HepG2 (cell line): Measurements from ENCODE around the gene FKBP1A. TPM values are rescaled to one million over a fixed set of nuclear protein-coding genes. Genes with fewer than 3 reads are reported as not detected.

Experiments used
- ARID4A ChIP-seq: sonication (generic); formaldehyde crosslinking; IDR thresholded peaks from 2 replicates; pipeline ENCODE4 v1.5.0; 2020; ENCODE audit warnings: mild to moderate bottlenecking, missing genetic modification reagents, borderline replicate concordance
- ELF4 ChIP-seq: sonication (generic); formaldehyde crosslinking; IDR thresholded peaks from 2 replicates; pipeline ENCODE4 v1.5.0; 2020; ENCODE audit warnings: missing genetic modification reagents, mild to moderate bottlenecking, moderate library complexity, borderline replicate concordance
- HDAC2 ChIP-seq: sonication (generic); formaldehyde crosslinking; IDR thresholded peaks from 2 replicates; pipeline ENCODE4 v1.4.0; 2020; ENCODE audit warnings: missing genetic modification reagents
- HMG20B ChIP-seq: conservative IDR thresholded peaks from 2 replicates; pipeline ENCODE4 v1.6.1; 2016; ENCODE audit warnings: missing genetic modification reagents, missing compliant biosample characterization
- HNRNPH1 ChIP-seq: fragments of 200-400 bp; formaldehyde crosslinking; optimal IDR thresholded peaks from 2 replicates; pipeline ENCODE3; 2017; ENCODE audit warnings: mild to moderate bottlenecking, low read depth, low read length
- MIER2 ChIP-seq: IDR thresholded peaks from 2 replicates; pipeline ENCODE4 v1.6.1; 2016; ENCODE audit warnings: missing biosample characterization, missing genetic modification reagents
- NFKB2 ChIP-seq: sonication (generic); formaldehyde crosslinking; IDR thresholded peaks from 2 replicates; pipeline ENCODE4 v1.4.0; 2020; ENCODE audit warnings: missing genetic modification reagents, borderline replicate concordance
- PHF8 ChIP-seq: sonication (generic); formaldehyde crosslinking; IDR thresholded peaks from 2 replicates; pipeline ENCODE4 v1.5.0; 2020; ENCODE audit warnings: missing genetic modification reagents
- THAP11 ChIP-seq: IDR thresholded peaks from 2 replicates; pipeline ENCODE4 v1.6.1; 2016; ENCODE audit warnings: missing biosample characterization, missing genetic modification reagents
- ZBTB7A ChIP-seq: sonication (generic); formaldehyde crosslinking; IDR thresholded peaks from 2 replicates; pipeline ENCODE4 v1.8.0; 2022; ENCODE audit warnings: mild to moderate bottlenecking, missing genetic modification reagents
- ZNF430 ChIP-seq: sonication (generic); formaldehyde crosslinking; IDR thresholded peaks from 2 replicates; pipeline ENCODE4 v1.9.0; 2021; ENCODE audit warnings: mild to moderate bottlenecking, missing genetic modification reagents
- ZNF75D ChIP-seq: sonication (generic); formaldehyde crosslinking; IDR thresholded peaks from 2 replicates; pipeline ENCODE4 v1.8.1; 2023; ENCODE audit warnings: missing genetic modification reagents, mild to moderate bottlenecking, borderline replicate concordance
- ZNF850 ChIP-seq: sonication (generic); formaldehyde crosslinking; conservative IDR thresholded peaks from 2 replicates; pipeline ENCODE4 v1.9.0; 2021; ENCODE audit warnings: mild to moderate bottlenecking, missing genetic modification reagents
- polyA plus RNA-seq, 8 experiments: library from polyadenylated mRNA; depleted of rRNA in 3 of 8; stranded (reverse) in 7 of 8; unstranded in 1 of 8; fragments of >200 nt; fragmentation: Illumina TruSeq in 4 of 8; extraction: Trizol in 4 of 8; gene quantifications; 2 replicates each; pipeline versions ENCODE4 v1.2.1 to v1.2.3, GENCODE V29; 2011 to 2016; ENCODE audit warnings: low read depth in 4 of 8, missing spikeins in 1 of 8, mixed read lengths in 1 of 8; ENCODE audit not compliant: insufficient read depth in 1 of 8
- total RNA-seq, 5 experiments: library from RNA; depleted of rRNA; stranded (reverse); fragments of >200 nt; fragmentation: Illumina TruSeq; extraction: Trizol; gene quantifications; 2 replicates each; pipeline ENCODE4 v1.2.3, GENCODE V29; 2016; ENCODE audit warnings: low read depth in 1 of 5
- TF ChIP-seq, protein P1 (sequence below): sonication (generic); formaldehyde crosslinking; IDR thresholded peaks from 2 replicates; pipeline ENCODE4 v1.4.0; 2020; ENCODE audit warnings: mild to moderate bottlenecking, missing genetic modification reagents
- TF ChIP-seq, protein P2 (sequence below): sonication (generic); formaldehyde crosslinking; IDR thresholded peaks from 2 replicates; pipeline ENCODE4 v1.4.0; 2020; ENCODE audit warnings: low read depth, mild to moderate bottlenecking, missing genetic modification reagents
- TF ChIP-seq, protein P3 (sequence below): sonication (generic); formaldehyde crosslinking; IDR thresholded peaks from 2 replicates; pipeline ENCODE4 v1.5.1; 2020; ENCODE audit warnings: mild to moderate bottlenecking, missing genetic modification reagents, borderline replicate concordance

FKBP1A gene
- total and polyA plus RNA-seq, 2 of the 13 experiments (the other 11 are each of a cell fraction or from before 2014, with no cell fraction given), result 119 to 468 TPM

DNA sequence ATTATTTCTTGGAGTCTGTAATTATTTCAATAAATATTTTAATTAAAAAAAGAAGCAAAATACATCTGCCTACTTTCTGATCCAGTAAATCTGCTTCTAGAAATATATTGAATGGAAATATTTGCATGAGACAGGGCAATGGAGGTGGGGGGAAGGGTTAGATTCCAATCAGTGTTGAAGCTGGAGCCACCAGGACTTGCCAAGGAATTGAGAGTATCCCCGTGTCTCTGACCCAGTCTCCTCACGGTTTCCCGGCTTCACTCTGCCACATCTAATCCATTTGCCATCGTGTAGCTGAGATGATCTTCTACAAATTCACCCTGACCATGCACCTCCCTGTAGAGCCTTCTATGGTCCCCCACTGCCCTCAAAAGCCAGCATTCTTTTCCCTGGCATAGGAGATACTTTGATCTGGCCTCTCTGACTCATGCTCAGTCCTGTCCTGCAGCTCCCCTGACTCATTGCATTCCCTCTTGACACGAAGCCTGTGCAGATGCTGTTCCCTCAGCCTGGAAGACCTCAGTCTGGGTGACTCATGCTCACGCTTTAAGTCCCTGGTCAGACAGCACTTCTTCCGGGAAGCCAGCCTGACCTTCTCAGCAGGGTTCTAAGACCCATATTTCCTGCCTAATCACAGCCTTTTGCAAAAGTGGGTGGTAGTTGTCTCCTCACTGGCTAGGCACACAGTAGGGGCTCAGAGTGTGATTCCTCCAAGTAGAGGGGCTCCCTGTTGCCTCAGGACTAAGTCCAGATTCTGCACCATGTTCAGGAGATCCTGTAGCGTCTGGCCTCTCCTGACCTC, 23.0 kb upstream of the FKBP1A start (continued):
- peak; percentile 72; the same call in 1 of the 2 replicates for TF ChIP-seq HDAC2 (CRISPR knock-in tag)
- TF ChIP-seq ELF4 (CRISPR knock-in tag), result no peak
- peak; percentile 79 for TF ChIP-seq THAP11
- TF ChIP-seq, protein P1, sequence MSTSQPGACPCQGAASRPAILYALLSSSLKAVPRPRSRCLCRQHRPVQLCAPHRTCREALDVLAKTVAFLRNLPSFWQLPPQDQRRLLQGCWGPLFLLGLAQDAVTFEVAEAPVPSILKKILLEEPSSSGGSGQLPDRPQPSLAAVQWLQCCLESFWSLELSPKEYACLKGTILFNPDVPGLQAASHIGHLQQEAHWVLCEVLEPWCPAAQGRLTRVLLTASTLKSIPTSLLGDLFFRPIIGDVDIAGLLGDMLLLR (CRISPR knock-in tag), result no peak
- no peak for TF ChIP-seq ZNF430 (CRISPR knock-in tag)
- TF ChIP-seq HNRNPH1, result no peak
- no peak; the same call in 1 of the 2 replicates for TF ChIP-seq HMG20B (CRISPR knock-in tag)
- TF ChIP-seq ARID4A (CRISPR knock-in tag), result no peak
- TF ChIP-seq ZBTB7A, result no peak
- TF ChIP-seq PHF8, result no peak
- TF ChIP-seq ZNF75D, result no peak
- no peak for TF ChIP-seq ZNF850 (CRISPR knock-in tag)
- TF ChIP-seq, protein P2, sequence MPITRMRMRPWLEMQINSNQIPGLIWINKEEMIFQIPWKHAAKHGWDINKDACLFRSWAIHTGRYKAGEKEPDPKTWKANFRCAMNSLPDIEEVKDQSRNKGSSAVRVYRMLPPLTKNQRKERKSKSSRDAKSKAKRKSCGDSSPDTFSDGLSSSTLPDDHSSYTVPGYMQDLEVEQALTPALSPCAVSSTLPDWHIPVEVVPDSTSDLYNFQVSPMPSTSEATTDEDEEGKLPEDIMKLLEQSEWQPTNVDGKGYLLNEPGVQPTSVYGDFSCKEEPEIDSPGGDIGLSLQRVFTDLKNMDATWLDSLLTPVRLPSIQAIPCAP, result no peak
- no peak for TF ChIP-seq NFKB2
- TF ChIP-seq MIER2 (CRISPR knock-in tag), result peak; percentile 73
- TF ChIP-seq, protein P3, sequence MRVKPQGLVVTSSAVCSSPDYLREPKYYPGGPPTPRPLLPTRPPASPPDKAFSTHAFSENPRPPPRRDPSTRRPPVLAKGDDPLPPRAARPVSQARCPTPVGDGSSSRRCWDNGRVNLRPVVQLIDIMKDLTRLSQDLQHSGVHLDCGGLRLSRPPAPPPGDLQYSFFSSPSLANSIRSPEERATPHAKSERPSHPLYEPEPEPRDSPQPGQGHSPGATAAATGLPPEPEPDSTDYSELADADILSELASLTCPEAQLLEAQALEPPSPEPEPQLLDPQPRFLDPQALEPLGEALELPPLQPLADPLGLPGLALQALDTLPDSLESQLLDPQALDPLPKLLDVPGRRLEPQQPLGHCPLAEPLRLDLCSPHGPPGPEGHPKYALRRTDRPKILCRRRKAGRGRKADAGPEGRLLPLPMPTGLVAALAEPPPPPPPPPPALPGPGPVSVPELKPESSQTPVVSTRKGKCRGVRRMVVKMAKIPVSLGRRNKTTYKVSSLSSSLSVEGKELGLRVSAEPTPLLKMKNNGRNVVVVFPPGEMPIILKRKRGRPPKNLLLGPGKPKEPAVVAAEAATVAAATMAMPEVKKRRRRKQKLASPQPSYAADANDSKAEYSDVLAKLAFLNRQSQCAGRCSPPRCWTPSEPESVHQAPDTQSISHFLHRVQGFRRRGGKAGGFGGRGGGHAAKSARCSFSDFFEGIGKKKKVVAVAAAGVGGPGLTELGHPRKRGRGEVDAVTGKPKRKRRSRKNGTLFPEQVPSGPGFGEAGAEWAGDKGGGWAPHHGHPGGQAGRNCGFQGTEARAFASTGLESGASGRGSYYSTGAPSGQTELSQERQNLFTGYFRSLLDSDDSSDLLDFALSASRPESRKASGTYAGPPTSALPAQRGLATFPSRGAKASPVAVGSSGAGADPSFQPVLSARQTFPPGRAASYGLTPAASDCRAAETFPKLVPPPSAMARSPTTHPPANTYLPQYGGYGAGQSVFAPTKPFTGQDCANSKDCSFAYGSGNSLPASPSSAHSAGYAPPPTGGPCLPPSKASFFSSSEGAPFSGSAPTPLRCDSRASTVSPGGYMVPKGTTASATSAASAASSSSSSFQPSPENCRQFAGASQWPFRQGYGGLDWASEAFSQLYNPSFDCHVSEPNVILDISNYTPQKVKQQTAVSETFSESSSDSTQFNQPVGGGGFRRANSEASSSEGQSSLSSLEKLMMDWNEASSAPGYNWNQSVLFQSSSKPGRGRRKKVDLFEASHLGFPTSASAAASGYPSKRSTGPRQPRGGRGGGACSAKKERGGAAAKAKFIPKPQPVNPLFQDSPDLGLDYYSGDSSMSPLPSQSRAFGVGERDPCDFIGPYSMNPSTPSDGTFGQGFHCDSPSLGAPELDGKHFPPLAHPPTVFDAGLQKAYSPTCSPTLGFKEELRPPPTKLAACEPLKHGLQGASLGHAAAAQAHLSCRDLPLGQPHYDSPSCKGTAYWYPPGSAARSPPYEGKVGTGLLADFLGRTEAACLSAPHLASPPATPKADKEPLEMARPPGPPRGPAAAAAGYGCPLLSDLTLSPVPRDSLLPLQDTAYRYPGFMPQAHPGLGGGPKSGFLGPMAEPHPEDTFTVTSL (CRISPR knock-in tag), result 0 out of 2 replicates have a peak, but pooled peaks have one; percentile 33
